ENCODE data around the gene P2RX1.

DNA sequence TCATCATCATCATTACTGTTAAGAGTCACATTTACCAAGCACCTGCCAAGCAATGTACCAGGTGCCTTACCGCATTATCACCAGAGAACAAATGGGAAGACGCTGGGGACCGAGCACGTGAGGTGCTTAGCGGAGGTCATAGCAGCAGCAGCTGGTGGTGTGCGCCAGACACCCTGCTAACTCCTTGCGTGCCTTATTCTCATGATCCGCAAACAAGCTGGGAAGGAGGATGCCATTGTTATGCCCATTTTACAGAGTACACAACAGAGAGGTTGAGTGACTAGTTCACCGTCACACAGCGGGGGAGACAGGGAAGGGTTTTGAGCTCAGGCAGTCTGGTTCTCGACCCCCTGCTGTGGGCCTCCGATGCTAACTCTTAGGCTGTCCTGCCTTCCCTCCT, 40.7 kb upstream of the P2RX1 start:
- TF ChIP-seq, protein P1, sequence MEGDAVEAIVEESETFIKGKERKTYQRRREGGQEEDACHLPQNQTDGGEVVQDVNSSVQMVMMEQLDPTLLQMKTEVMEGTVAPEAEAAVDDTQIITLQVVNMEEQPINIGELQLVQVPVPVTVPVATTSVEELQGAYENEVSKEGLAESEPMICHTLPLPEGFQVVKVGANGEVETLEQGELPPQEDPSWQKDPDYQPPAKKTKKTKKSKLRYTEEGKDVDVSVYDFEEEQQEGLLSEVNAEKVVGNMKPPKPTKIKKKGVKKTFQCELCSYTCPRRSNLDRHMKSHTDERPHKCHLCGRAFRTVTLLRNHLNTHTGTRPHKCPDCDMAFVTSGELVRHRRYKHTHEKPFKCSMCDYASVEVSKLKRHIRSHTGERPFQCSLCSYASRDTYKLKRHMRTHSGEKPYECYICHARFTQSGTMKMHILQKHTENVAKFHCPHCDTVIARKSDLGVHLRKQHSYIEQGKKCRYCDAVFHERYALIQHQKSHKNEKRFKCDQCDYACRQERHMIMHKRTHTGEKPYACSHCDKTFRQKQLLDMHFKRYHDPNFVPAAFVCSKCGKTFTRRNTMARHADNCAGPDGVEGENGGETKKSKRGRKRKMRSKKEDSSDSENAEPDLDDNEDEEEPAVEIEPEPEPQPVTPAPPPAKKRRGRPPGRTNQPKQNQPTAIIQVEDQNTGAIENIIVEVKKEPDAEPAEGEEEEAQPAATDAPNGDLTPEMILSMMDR (IDR thresholded peaks at IDR 0.05; ENCODE audit: low read length) = no peak
- TF ChIP-seq EZH2 (optimal IDR thresholded peaks at IDR 0.05; ENCODE audit: low read depth, low read length) = no peak

Measured in MM.1S (cell line).